HG03565 (cell line): ENCODE data around the gene IL1A.
"Not testable (repeated sequence)": the region's sequence is repeated elsewhere in the genome, so short reads cannot be mapped to it uniquely, and the experiment has no call there.

ENCODE experiments used
- ATAC-seq: cut with Tn5 transposase; IDR thresholded peaks from one replicate; pipeline ENCODE4 v1.9.1; 2021; ENCODE audit warnings: mild to moderate bottlenecking, moderate library complexity; ENCODE audit not compliant: unreplicated experiment

Gene IL1A

GRCh38 chr2:112784199-112785189, at the start of gene IL1A:
Gene IL1A (minus strand): TSS chr2:112784493. CDS start chr2:112783770, 723 bp downstream.
- ATAC-seq: no peak

- ATAC-seq: no peak
Observed at GRCh38 chr2:112833976-112834375, 49.7 kb upstream of the IL1A start.

- not testable (repeated sequence) for ATAC-seq
Observed at GRCh38 chr2:112833639-112833931, 49.3 kb upstream of the IL1A start.

GRCh38 chr2:112832841-112833638, 48.7 kb upstream of the IL1A start:
- ATAC-seq: no peak

GRCh38 chr2:112831946-112832840, 47.9 kb upstream of the IL1A start:
- ATAC-seq: no peak

GRCh38 chr2:112831513-112831845, 47.2 kb upstream of the IL1A start:
- ATAC-seq: no peak

GRCh38 chr2:112830682-112831512, 46.6 kb upstream of the IL1A start:
- no peak for ATAC-seq

GRCh38 chr2:112829961-112830681, 45.8 kb upstream of the IL1A start:
- no peak for ATAC-seq

- no peak for ATAC-seq
Observed at GRCh38 chr2:112829101-112829960, 45.0 kb upstream of the IL1A start.

GRCh38 chr2:112828251-112828691, 44.0 kb upstream of the IL1A start:
- ATAC-seq: no peak

- no peak for ATAC-seq
Observed at GRCh38 chr2:112827604-112828185, 43.4 kb upstream of the IL1A start.

GRCh38 chr2:112827009-112827408, 42.7 kb upstream of the IL1A start:
- ATAC-seq: no peak

- ATAC-seq: no peak
Observed at GRCh38 chr2:112825706-112826105, 41.4 kb upstream of the IL1A start.

GRCh38 chr2:112824694-112825085, 40.4 kb upstream of the IL1A start:
- no peak for ATAC-seq

GRCh38 chr2:112821682-112822081, 37.4 kb upstream of the IL1A start:
- no peak for ATAC-seq

GRCh38 chr2:112821142-112821541, 36.8 kb upstream of the IL1A start:
- peak; percentile 93 for ATAC-seq

GRCh38 chr2:112820343-112820742, 36.0 kb upstream of the IL1A start:
- ATAC-seq: no peak

- ATAC-seq: no peak
Observed at GRCh38 chr2:112819081-112819480, 34.8 kb upstream of the IL1A start.
